ENCODE results near the gene COG5.

GRCh38 chr7:107168233-107169119 lies 395.2 kb downstream of the COG5 start, which contains the start of gene HBP1:
- TF ChIP-seq FOXM1 (IDR thresholded peaks at IDR 0.05; ENCODE audit: low read depth): no peak
- no peak for TF ChIP-seq EP300 (IDR thresholded peaks at IDR 0.05; ENCODE audit: borderline replicate concordance in 1 of 2, low read depth in 1 of 2, low read length in 1 of 2)
- no peak; the same call in 1 of the 2 replicates for TF ChIP-seq ELF1 (IDR thresholded peaks at IDR 0.05)
- TF ChIP-seq, protein P1, sequence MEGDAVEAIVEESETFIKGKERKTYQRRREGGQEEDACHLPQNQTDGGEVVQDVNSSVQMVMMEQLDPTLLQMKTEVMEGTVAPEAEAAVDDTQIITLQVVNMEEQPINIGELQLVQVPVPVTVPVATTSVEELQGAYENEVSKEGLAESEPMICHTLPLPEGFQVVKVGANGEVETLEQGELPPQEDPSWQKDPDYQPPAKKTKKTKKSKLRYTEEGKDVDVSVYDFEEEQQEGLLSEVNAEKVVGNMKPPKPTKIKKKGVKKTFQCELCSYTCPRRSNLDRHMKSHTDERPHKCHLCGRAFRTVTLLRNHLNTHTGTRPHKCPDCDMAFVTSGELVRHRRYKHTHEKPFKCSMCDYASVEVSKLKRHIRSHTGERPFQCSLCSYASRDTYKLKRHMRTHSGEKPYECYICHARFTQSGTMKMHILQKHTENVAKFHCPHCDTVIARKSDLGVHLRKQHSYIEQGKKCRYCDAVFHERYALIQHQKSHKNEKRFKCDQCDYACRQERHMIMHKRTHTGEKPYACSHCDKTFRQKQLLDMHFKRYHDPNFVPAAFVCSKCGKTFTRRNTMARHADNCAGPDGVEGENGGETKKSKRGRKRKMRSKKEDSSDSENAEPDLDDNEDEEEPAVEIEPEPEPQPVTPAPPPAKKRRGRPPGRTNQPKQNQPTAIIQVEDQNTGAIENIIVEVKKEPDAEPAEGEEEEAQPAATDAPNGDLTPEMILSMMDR (IDR thresholded peaks at IDR 0.05): no peak
- TF ChIP-seq FOXJ3 (CRISPR knock-in tag; IDR thresholded peaks at IDR 0.05): peak; percentile 99
- TF ChIP-seq POLR2AphosphoS5 (IDR thresholded peaks at IDR 0.05; ENCODE audit: low read depth, low read length): peak; percentile 69
- TF ChIP-seq, protein P2, sequence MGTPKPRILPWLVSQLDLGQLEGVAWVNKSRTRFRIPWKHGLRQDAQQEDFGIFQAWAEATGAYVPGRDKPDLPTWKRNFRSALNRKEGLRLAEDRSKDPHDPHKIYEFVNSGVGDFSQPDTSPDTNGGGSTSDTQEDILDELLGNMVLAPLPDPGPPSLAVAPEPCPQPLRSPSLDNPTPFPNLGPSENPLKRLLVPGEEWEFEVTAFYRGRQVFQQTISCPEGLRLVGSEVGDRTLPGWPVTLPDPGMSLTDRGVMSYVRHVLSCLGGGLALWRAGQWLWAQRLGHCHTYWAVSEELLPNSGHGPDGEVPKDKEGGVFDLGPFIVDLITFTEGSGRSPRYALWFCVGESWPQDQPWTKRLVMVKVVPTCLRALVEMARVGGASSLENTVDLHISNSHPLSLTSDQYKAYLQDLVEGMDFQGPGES (IDR thresholded peaks at IDR 0.05; ENCODE audit: low read depth, low read length): peak; percentile 99
- TF ChIP-seq RAD21 (IDR thresholded peaks at IDR 0.05; ENCODE audit: low read length): no peak
- peak; percentile 100 for TF ChIP-seq PBX3 (IDR thresholded peaks at IDR 0.05)
- TF ChIP-seq, protein P3, sequence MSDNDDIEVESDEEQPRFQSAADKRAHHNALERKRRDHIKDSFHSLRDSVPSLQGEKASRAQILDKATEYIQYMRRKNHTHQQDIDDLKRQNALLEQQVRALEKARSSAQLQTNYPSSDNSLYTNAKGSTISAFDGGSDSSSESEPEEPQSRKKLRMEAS (IDR thresholded peaks at IDR 0.05; ENCODE audit: low read depth): peak; percentile 100
- TF ChIP-seq TAF1 (IDR thresholded peaks at IDR 0.05; ENCODE audit: borderline replicate concordance, low read depth, low read length): peak; percentile 75
- TF ChIP-seq EZH2phosphoT487 (IDR thresholded peaks at IDR 0.05; ENCODE audit: borderline replicate concordance, low read depth): no peak

Measured in SK-N-SH (cell line).